Stimulated activated effector memory CD8-positive, alpha-beta T cell treated with anti-CD3 and anti-CD28 coated beads, Interleukin-12 subunit alpha, Interleukin-12 subunit beta, amount 100 ng/mL, for 72 hours (primary cell): ENCODE results near the gene DDX56.

Experiments
- ATAC-seq: fragments of 150-1000 bp; cut with Tn5 transposase; 2 replicates; pipeline ENCODE4 v1.10.0; 2021
- DNase-seq, 2 donors: peaks; one replicate each; pipeline ENCODE4 v3.0.0; 2021 to 2022; ENCODE audit warnings: low spot score in 2 of 2
- H3K27ac Mint-ChIP-seq: one replicate; pipeline ENCODE4 v1.8.0; 2022; ENCODE audit warnings: mild to moderate bottlenecking, mixed read lengths
- H3K36me3 Mint-ChIP-seq: one replicate; pipeline ENCODE4 v1.8.0; 2022; ENCODE audit warnings: mild to moderate bottlenecking, mixed read lengths
- H3K4me1 Mint-ChIP-seq: one replicate; pipeline ENCODE4 v1.8.0; 2022; ENCODE audit warnings: mixed read lengths
- H3K4me3 Mint-ChIP-seq: one replicate; pipeline ENCODE4 v1.8.0; 2022; ENCODE audit warnings: mild to moderate bottlenecking, mixed read lengths
- H3K9me3 Mint-ChIP-seq: one replicate; pipeline ENCODE4 v1.8.0; 2022; ENCODE audit warnings: mixed read lengths

Gene DDX56

DNA sequence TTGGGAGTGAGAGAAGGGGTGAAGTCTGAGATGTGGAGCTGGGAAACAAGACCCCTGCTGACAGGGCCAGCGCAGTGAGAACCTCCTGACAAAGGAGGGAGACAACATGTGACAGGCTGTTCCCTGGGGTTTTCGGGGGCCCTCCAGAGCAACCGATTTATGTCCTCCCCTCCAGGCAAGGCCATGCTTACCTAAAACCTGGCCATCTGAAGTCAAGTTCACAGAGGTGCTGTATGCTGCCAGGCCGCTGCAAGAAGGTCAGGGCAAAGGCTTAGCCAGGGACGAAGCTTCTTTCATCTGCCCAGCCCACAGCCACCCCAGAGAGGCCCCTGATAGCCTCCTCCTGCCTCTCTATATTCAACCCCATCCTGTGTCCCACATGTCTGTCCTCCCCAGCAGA lies 53.1 kb downstream of the DDX56 start:
- Mint-ChIP-seq H3K36me3 (no peaks in the 10 kb centered on the region), H3K9me3 (peaks cover 8% of the 10 kb centered on the region), H3K27ac (no peak overlapping the region), H3K4me3 (no peak overlapping the region), H3K4me1 (no peaks in the 10 kb centered on the region)
- ATAC-seq (no peak), DNase-seq (no peak)

- Mint-ChIP-seq H3K36me3 (no peaks in the 10 kb centered on the region), H3K27ac (no peak overlapping the region), H3K4me3 (no peak overlapping the region), H3K9me3 (peaks cover 3% of the 10 kb centered on the region), H3K4me1 (no peaks in the 10 kb centered on the region)
- ATAC-seq (no peak), DNase-seq (no peak)
Observed at GRCh38 chr7:44519546-44519945, 54.2 kb downstream of the DDX56 start.

- Mint-ChIP-seq H3K4me1 (no peaks in the 10 kb centered on the region), H3K4me3 (no peak overlapping the region), H3K36me3 (no peaks in the 10 kb centered on the region), H3K27ac (no peak overlapping the region), H3K9me3 (no peaks in the 10 kb centered on the region)
- DNase-seq, result no peak
- no peak for ATAC-seq
Observed at GRCh38 chr7:44518761-44519160, 54.9 kb downstream of the DDX56 start.

- Mint-ChIP-seq H3K36me3 (no peaks in the 10 kb centered on the region), H3K4me3 (no peak overlapping the region), H3K9me3 (no peaks in the 10 kb centered on the region), H3K27ac (no peak overlapping the region), H3K4me1 (no peaks in the 10 kb centered on the region)
- ATAC-seq (no peak), DNase-seq (no peak)
Observed at GRCh38 chr7:44517175-44517574, 56.5 kb downstream of the DDX56 start.
